HFFc6 (cell line): ENCODE results near the gene CCAR1. TPM values are rescaled to one million over a fixed set of nuclear protein-coding genes. Genes with fewer than 3 reads are reported as not detected.
"Not testable (repeated sequence)": the region's sequence is repeated elsewhere in the genome, so short reads cannot be mapped to it uniquely, and the experiment has no call there.

Source experiments
- DNase-seq: peaks from one replicate; pipeline ENCODE4 v3.0.0-alpha.2; 2018
- H3K27ac Mint-ChIP-seq: 2 replicates; pipeline ENCODE4 v1.8.0; 2020; ENCODE audit warnings: mild to moderate bottlenecking, mixed read lengths
- H3K27me3 Mint-ChIP-seq: 2 replicates; pipeline ENCODE4 v1.8.0; 2021; ENCODE audit warnings: mild to moderate bottlenecking, moderate library complexity, mixed read lengths; ENCODE audit not compliant: insufficient read depth
- H3K36me3 Mint-ChIP-seq: 2 replicates; pipeline ENCODE4 v1.8.0; 2021; ENCODE audit warnings: low read depth, mixed read lengths
- H3K4me1 Mint-ChIP-seq: 2 replicates; pipeline ENCODE4 v1.8.0; 2020; ENCODE audit warnings: low read depth, mixed read lengths
- H3K4me3 Mint-ChIP-seq: 2 replicates; pipeline ENCODE4 v1.8.0; 2020; ENCODE audit warnings: mild to moderate bottlenecking, moderate library complexity, mixed read lengths
- H3K9me3 Mint-ChIP-seq: 2 replicates; pipeline ENCODE4 v1.8.0; 2020; ENCODE audit warnings: mild to moderate bottlenecking, mixed read lengths
- total RNA-seq, 6 experiments: library from RNA; stranded (reverse); fragmentation: NEBNext Ultra II Directional; extraction: Animal tissue kit (Norgen Biotek cat#: 25700); gene quantifications; 2 replicates in 1 of 6; 3 replicates in 5 of 6; pipeline ENCODE4 v1.2.3, GENCODE V29; 2021
- TF ChIP-seq, protein P1 (sequence below): fragments of 200-600 bp; sonication (generic); IDR thresholded peaks from 2 replicates; pipeline ENCODE4 v1.5.0; 2021; ENCODE audit warnings: antibody characterized with exemption, mild to moderate bottlenecking

The CCAR1 gene
- total RNA-seq, 6 experiments from 2014 or later = 48.2 to 71.2 (median 64.1) TPM

DNA sequence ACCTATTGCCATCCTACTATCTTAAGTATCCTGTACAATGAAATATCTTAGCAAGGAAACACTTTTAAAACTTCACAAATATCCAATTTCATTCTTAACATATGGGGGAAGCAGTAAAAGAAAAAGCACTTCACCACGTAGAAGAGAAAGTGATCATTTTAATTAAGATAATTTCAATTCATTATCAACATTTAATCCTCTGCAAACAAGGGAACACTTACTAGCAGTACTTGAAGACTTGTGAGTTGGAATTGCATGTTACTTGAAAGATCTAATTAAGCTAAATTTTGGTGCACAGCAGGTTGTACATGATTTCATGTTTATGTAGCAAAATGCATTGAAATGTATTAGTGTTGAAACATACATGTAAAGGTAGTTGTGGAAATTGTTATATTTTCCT, 20.8 kb upstream of the CCAR1 start:
- Mint-ChIP-seq H3K4me1 (no peaks in the 10 kb centered on the region), H3K27ac (no peak overlapping the region), H3K9me3 (no peaks in the 10 kb centered on the region), H3K27me3 (no peaks in the 10 kb centered on the region), H3K4me3 (no peak overlapping the region), H3K36me3 (no peaks in the 10 kb centered on the region)
- DNase-seq = no peak
- TF ChIP-seq, protein P1, sequence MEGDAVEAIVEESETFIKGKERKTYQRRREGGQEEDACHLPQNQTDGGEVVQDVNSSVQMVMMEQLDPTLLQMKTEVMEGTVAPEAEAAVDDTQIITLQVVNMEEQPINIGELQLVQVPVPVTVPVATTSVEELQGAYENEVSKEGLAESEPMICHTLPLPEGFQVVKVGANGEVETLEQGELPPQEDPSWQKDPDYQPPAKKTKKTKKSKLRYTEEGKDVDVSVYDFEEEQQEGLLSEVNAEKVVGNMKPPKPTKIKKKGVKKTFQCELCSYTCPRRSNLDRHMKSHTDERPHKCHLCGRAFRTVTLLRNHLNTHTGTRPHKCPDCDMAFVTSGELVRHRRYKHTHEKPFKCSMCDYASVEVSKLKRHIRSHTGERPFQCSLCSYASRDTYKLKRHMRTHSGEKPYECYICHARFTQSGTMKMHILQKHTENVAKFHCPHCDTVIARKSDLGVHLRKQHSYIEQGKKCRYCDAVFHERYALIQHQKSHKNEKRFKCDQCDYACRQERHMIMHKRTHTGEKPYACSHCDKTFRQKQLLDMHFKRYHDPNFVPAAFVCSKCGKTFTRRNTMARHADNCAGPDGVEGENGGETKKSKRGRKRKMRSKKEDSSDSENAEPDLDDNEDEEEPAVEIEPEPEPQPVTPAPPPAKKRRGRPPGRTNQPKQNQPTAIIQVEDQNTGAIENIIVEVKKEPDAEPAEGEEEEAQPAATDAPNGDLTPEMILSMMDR = no peak

DNA sequence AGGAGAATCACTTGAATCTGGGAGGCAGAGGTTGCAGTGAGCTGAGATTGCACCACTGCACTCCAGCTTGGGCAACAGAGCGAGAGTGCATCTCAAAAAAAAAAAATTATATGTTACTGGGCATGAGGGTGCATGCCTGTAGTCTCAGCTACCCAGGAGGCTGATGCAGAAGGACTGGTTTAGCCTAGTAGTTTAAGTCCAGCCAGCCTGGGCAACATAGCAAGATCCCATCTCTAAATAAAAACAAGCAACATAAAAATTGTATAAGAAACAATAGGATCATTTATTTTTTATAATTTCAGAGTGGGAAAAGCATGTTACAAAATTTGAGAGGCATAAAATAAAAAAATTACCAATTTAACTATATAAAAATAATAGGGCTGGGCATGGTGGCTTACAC, 15.5 kb upstream of the CCAR1 start:
- DNase-seq = no peak

GRCh38 chr10:68708987-68709386, 12.1 kb upstream of the CCAR1 start:
- not testable (repeated sequence) for H3K9me3 Mint-ChIP-seq, H3K4me3 Mint-ChIP-seq, H3K36me3 Mint-ChIP-seq, DNase-seq, H3K4me1 Mint-ChIP-seq, H3K27me3 Mint-ChIP-seq, H3K27ac Mint-ChIP-seq

More for the DNA sequence above, 15.5 kb upstream of the CCAR1 start:
- TF ChIP-seq, protein P1 = no peak
- no peaks in the 10 kb centered on the region for H3K4me1 Mint-ChIP-seq
- H3K9me3 Mint-ChIP-seq = no peaks in the 10 kb centered on the region
- H3K27me3 Mint-ChIP-seq = no peaks in the 10 kb centered on the region; the same call in 1 of the 2 replicates
- H3K36me3 Mint-ChIP-seq = no peaks in the 10 kb centered on the region
- no peak overlapping the region for H3K4me3 Mint-ChIP-seq
- H3K27ac Mint-ChIP-seq = no peak overlapping the region

GRCh38 chr10:68713065-68713464, 8.0 kb upstream of the CCAR1 start:
- H3K4me1 Mint-ChIP-seq, DNase-seq, H3K4me3 Mint-ChIP-seq, H3K27ac Mint-ChIP-seq, H3K27me3 Mint-ChIP-seq, H3K9me3 Mint-ChIP-seq, H3K36me3 Mint-ChIP-seq: not testable (repeated sequence)

GRCh38 chr10:68717435-68717834, 3.6 kb upstream of the CCAR1 start:
- H3K9me3 Mint-ChIP-seq = no peaks in the 10 kb centered on the region
- H3K4me3 Mint-ChIP-seq = no peak overlapping the region
- no peak overlapping the region for H3K27ac Mint-ChIP-seq
- H3K4me1 Mint-ChIP-seq = peaks cover 6% of the 10 kb centered on the region
- DNase-seq = no peak
- TF ChIP-seq, protein P1 = no peak
- H3K36me3 Mint-ChIP-seq = peaks cover 6% of the 10 kb centered on the region
- H3K27me3 Mint-ChIP-seq = peaks cover 1% of the 10 kb centered on the region

DNA sequence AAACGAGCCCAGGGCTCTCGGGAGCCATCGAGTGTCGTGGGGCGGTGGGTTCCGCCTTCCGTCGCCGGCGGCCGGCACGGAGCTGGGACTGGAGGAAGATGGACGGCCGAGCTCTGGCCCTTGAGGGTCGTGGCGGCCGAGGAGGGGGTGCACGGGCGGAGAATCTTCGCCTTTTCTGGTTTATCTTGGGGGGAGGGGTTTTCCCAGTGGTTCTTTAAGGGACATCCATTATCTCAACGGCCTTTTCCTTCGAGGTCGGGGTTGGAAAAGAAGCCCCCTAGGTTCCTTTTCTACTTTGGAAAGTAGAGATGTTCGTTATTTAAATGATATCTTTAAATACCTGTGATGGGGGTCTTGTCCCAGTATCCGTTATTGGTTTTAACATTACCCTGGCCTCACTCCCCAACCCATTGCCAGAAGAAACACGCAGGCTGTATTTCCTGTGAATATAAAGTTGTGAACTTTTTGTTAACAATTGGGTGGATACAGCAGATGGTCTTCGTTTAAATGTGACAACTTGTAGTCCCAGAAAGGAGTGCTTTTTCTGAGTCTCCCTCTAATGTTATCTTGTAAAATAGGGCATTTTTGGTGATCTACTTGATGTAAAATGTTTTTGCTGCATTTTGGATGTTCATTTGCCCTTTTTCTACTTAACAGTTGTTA, 765 bp downstream of the CCAR1 start:
- H3K27me3 Mint-ChIP-seq = peaks cover 1% of the 10 kb centered on the region

More for the DNA sequence above, 765 bp downstream of the CCAR1 start:
- no peak for DNase-seq
- Mint-ChIP-seq H3K4me1 (peaks cover 14% of the 10 kb centered on the region), H3K4me3 (peak overlapping the region; percentile 97), H3K36me3 (peaks cover 13% of the 10 kb centered on the region), H3K9me3 (no peaks in the 10 kb centered on the region), H3K27ac (peak overlapping the region; percentile 98)
- TF ChIP-seq, protein P1 = no peak
